SK-N-DZ (cell line): Measurements from ENCODE around the gene AKAP13.
A peak's percentile ranks its signal among the peaks of the same experiment; 100 is the strongest.
"Not testable (repeated sequence)": the region's sequence is repeated elsewhere in the genome, so short reads cannot be mapped to it uniquely, and the experiment has no call there.

Experiments
- DNase-seq: peaks from one replicate; pipeline ENCODE4 v3.0.0-alpha.2; 2015; ENCODE audit warnings: low spot score

Gene AKAP13

GRCh38 chr15:85477730-85478129 lies 97.3 kb downstream of the AKAP13 start:
- DNase-seq = no peak

GRCh38 chr15:85479071-85479647 lies 98.8 kb downstream of the AKAP13 start:
- no peak for DNase-seq

- no peak for DNase-seq
Measured at GRCh38 chr15:85480923-85481322, 100.5 kb downstream of the AKAP13 start.

- DNase-seq = not testable (repeated sequence)
Measured at GRCh38 chr15:85481543-85481942, 101.1 kb downstream of the AKAP13 start.

GRCh38 chr15:85482894-85483293 lies 102.5 kb downstream of the AKAP13 start:
- no peak for DNase-seq

GRCh38 chr15:85483955-85484354 lies 103.6 kb downstream of the AKAP13 start:
- DNase-seq = not testable (repeated sequence)

GRCh38 chr15:85484923-85485322 lies 104.5 kb downstream of the AKAP13 start:
- not testable (repeated sequence) for DNase-seq

- peak; percentile 78 for DNase-seq
Measured at GRCh38 chr15:85485956-85486567, 105.7 kb downstream of the AKAP13 start.

- not testable (repeated sequence) for DNase-seq
Measured at GRCh38 chr15:85487796-85488195, 107.4 kb downstream of the AKAP13 start.

- no peak for DNase-seq
Measured at GRCh38 chr15:85488997-85489396, 108.6 kb downstream of the AKAP13 start.

GRCh38 chr15:85489773-85490493 lies 109.5 kb downstream of the AKAP13 start:
- DNase-seq = no peak

- DNase-seq = no peak
Measured at GRCh38 chr15:85490856-85491255, 110.5 kb downstream of the AKAP13 start.

- DNase-seq = no peak
Measured at GRCh38 chr15:85491691-85492090, 111.3 kb downstream of the AKAP13 start.

GRCh38 chr15:85492406-85492805 lies 112.0 kb downstream of the AKAP13 start:
- DNase-seq = no peak

GRCh38 chr15:85493260-85493659 lies 112.9 kb downstream of the AKAP13 start:
- no peak for DNase-seq

- no peak for DNase-seq
Measured at GRCh38 chr15:85494048-85494777, 113.8 kb downstream of the AKAP13 start.

GRCh38 chr15:85495096-85495495 lies 114.7 kb downstream of the AKAP13 start:
- no peak for DNase-seq

- DNase-seq = peak; percentile 57
Measured at GRCh38 chr15:85495544-85495943, 115.1 kb downstream of the AKAP13 start.

- DNase-seq = peak; percentile 62
Measured at GRCh38 chr15:85496151-85496550, 115.7 kb downstream of the AKAP13 start.

GRCh38 chr15:85496551-85497171 lies 116.3 kb downstream of the AKAP13 start:
- peak; percentile 95 for DNase-seq

- peak; percentile 38 for DNase-seq
Measured at GRCh38 chr15:85497172-85497569, 116.8 kb downstream of the AKAP13 start.

- DNase-seq = no peak
Measured at GRCh38 chr15:85498471-85498870, 118.1 kb downstream of the AKAP13 start.
